Fibroblast of lung (primary cell): ENCODE measurements around the gene TTLL9.

Source experiments
- CTCF ChIP-seq, 2 donors: IDR thresholded peaks in 1 of 2; conservative IDR thresholded peaks in 1 of 2; 1 replicate in 1 of 2; 2 replicates in 1 of 2; pipeline ENCODE4 v1.5.1; 2011 to 2012; ENCODE audit warnings: low read length in 2 of 2, control low read depth in 1 of 2, inconsistent platforms in 1 of 2, low read depth in 1 of 2, mild to moderate bottlenecking in 1 of 2
- EZH2 ChIP-seq: IDR thresholded peaks from 2 replicates; pipeline ENCODE4 v1.5.1; 2012; ENCODE audit warnings: low read length, control low read depth, mild to moderate bottlenecking; ENCODE audit errors: missing control alignments

- TF ChIP-seq CTCF (conservative IDR thresholded peaks at IDR 0.05 in 1 of 2, IDR thresholded peaks at IDR 0.05 in 1 of 2; ENCODE audit: low read depth in 1 of 2, low read length in 2 of 2): no peak
- TF ChIP-seq EZH2: no peak
These were observed 64.1 kb downstream of the TTLL9 start for GRCh38 chr20:31934491-31934890.
